NCI-H345 treated with DMSO at 0.1 percent for 48 hours (cell line): Measurements from ENCODE around the gene PIN4.
"Not testable (repeated sequence)": the region's sequence is repeated elsewhere in the genome, so short reads cannot be mapped to it uniquely, and the experiment has no call there.

Source experiments
- DNase-seq: peaks from one replicate; lab custom pipeline; 2025; ENCODE audit not compliant: unreplicated experiment; lab: John Stamatoyannopoulos, UW

PIN4 gene

GRCh38 chrX:72181178-72182125 is at the start of gene PIN4:
PIN4 (plus strand) TSS chrX:72181757; CDS start chrX:72181786, 29 bp downstream.
- peak; percentile 91 for DNase-seq

DNA sequence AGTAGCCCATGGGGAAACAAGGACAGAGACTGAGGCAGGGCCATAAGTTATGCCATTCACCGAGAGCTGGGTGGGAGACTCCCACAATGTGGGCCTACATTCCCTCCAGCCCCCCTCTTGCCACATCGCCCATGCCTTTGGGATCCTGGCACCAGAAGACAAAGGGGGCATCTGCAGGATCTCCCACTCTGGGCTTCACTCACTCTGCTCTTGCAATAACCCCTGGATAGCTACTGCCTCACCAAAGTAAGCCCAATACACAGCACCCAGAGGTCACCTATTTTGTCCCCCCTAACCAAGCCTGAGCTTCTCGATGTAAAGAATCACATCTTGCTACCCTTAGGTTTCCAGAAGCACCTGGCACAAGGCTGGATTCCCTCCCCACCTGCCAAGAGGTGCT is 49.1 kb upstream of the PIN4 start:
- DNase-seq = no peak

DNA sequence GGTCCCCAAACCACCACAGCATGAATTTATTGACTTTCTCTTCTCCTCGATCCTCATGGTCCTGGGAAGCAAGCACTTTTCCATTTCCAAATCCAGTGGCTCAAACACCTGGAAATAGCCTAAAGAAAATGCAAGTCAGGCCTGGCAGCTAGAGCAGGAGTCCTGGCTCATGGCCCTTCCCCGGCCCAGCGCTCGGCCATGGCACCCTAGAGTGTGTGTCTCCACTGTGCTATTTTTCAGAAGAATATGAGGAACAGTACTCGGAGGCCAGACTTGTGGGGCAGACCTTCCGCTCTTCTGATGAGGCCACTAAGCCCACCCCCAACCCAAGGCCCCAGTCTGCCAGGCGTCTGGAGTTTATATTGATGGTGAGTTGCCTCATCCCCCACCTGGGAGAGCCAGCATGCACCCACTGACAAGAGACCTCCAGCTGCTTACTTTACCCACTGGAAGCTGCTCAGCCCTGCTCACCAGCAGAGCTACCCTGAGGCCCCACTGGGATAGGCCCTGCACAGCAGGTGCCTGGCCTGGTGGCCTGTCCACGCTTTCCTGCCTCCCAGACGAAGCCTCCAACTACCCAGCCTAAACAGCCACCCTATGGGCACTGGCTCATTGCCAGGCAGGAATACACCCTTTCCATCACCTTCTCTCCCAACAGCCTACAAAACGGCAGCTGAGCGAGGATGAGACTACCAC is 47.6 kb upstream of the PIN4 start:
- DNase-seq = no peak

- DNase-seq = no peak
These were observed 43.6 kb upstream of the PIN4 start for GRCh38 chrX:72137846-72138495.

DNA sequence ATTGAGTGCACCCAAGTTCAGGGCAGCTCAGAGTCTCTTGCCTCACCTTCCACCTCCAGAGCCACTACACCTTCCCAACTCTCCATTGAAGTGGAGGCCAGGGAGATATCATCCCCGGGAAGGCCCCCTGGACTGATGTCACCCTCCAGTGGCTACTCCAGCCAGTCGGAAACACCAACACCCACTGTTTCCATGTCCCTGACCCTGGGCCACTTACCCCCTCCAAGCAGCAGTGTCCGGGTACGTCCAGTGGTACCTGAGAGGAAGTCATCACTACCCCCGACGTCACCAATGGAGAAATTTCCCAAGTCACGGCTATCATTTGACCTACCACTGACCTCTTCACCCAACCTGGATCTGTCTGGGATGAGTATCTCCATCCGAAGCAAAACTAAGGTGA is 42.0 kb upstream of the PIN4 start:
- DNase-seq = no peak

DNA sequence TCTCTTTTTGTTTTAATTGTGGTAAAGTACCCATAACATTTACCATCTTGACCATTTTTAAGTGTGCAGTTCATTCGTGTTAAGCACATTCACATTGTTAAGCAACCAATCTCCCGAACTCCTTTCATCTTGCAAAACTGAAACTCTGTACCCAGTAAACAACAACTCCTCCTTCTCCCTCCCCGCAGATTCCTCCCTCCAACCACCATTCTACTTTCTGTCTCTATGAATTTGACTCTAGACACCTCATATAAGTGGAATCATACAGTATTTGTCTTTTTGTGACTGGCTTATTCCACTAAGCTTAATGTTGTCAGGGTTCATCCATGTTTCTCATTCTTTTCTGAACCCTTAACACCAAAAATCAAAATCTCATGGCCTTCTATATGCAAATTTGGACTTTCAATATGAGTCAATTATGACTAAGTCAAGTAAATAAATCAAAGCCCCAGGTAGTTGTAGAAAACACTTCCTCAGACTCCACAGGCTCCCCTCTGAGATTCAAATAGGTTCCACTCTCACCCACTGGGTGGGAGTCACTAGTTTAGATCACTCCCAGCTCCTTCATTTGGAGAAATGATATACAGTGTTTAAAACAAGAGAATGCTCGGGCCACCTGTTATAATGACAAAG is 40.1 kb upstream of the PIN4 start:
- DNase-seq = no peak

- DNase-seq = peak; percentile 85
These were observed 39.3 kb upstream of the PIN4 start for GRCh38 chrX:72142094-72142793.

DNA sequence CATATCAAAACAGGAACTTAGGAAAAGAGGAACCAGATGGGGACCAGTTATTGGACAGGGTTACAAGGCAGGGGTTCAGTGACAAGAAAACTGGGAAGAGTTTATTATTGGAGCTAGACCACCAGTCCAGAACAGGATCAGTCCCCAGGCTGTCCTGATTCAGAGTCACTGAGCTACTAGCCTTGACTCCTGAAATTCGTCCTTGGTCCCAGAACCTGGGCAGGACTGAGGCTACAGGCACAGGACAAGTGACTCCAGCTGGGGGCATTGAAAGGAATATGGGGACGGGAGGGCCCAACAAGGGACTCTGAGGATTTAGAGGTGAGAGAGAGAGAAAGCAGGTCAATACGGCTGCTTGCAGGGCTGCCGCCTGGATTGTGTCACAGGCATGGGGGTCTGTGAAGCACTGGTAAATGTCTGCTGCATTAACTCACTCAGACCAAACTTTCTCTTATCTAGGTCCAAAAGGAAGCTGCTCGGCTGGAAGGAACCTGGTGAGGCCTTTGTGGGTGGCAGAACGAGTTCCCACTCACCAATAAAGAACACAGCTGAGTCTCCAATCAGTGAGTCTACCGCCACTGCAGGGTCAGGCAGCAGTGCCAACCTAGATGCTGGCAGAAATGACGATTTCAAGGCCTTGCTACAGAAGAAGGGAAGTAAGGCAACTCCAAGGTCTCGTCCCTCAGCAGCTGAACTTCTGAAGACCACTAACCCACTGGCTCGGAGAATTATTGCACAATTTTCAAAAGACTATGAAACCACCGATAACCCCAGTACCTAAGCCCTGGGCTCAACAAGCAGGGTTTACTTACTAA is 38.6 kb upstream of the PIN4 start:
- no peak for DNase-seq

- DNase-seq = no peak
These were observed 38.0 kb upstream of the PIN4 start for GRCh38 chrX:72143609-72143907.

DNA sequence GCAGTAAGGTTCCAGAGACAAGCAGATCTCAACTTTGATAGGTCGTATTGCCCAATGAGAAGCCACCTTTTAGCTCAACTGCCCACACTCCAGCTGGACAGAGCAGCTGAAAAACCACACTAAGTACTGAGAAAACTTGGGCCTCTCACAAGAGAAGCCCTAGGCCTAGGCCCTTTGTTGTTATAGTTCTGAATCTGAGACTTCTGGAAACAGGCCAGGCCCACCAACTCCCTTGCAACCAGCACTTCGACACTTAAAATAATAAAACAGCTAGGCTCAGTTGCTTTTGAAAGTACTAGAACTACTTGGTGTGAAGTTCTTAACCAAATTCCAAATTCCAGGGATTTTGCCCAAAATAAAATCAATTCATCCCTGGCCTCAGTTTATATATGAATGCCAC is 36.4 kb upstream of the PIN4 start:
- no peak for DNase-seq

GRCh38 chrX:72146527-72146926 is 35.0 kb upstream of the PIN4 start:
- no peak for DNase-seq

DNA sequence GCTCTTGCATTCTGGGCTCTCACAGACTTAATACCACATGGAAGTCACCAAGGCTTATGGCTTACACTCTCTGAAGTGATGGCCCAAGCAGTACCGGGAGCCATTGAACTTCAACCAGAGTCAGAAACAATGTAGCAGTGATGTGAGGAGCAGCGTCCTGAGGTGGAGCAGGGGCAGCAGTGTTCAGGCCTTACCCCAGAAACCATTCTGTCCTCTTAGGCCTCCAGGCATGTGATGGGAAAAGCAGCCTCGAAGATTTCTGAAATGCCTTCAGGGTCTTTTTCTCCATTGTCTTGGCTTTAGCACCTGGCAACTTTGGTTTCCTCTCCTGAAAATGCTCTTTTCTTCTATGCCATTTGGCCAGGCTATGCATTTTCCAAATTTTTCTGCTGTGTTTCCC is 22.8 kb upstream of the PIN4 start:
- DNase-seq = no peak

- no peak for DNase-seq
These were observed 21.8 kb upstream of the PIN4 start for GRCh38 chrX:72159769-72160168.

DNA sequence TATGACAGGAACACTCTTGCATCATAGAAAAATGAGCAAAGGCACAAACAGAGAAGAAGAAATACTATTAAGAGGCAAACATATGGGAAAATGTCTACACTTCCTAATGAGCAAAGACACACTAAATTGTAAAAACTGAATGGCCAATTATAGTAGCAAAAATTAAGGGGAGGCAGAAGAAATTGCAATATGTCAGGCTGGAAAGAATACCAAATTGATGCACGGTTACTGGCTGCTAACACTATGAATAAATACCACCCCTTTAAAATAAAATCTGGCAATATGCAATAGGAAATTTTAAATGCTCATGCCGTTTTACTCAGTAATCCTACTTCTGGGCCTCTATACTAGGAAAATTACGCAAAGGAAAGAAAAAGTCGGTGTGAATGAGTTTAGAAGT is 16.0 kb upstream of the PIN4 start:
- DNase-seq = no peak

- DNase-seq = no peak
These were observed 12.4 kb upstream of the PIN4 start for GRCh38 chrX:72169008-72169728.

- DNase-seq = not testable (repeated sequence)
These were observed 5.3 kb upstream of the PIN4 start for GRCh38 chrX:72176289-72176688.

- DNase-seq = no peak
These were observed 4.6 kb upstream of the PIN4 start for GRCh38 chrX:72176981-72177380.

- no peak for DNase-seq
These were observed 1.0 kb upstream of the PIN4 start for GRCh38 chrX:72180539-72180938.

DNA sequence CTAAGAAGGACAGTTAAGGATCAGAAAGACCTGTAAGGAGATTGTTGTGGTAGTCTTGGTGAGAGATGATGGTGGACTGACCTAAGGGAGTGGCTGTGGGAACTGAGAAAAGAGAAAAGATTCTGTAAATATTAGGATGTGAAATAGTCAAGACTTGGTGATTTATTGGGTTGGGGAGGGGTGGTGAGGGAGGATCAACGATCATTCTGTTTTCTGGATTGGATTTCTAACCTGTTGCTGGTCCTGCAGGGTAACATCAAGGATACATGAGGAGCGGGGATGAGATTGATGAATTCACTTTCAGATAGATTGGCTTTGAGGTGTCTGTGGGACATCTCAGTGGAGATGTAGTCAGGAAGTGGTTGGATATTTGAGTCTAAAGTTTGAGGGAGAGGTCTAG is 1.4 kb downstream of the PIN4 start:
- DNase-seq = no peak
